DND-41 (cell line): ENCODE data around the gene WIPF3.

ENCODE experiments used
- EZH2 ChIP-seq: IDR thresholded peaks from 3 replicates; pipeline ENCODE4 v1.6.1; 2012; ENCODE audit warnings: borderline replicate concordance, low read depth, mild to moderate bottlenecking, moderate library complexity, low read length, inconsistent platforms; ENCODE audit not compliant: severe bottlenecking
- TF ChIP-seq, protein P1 (sequence below): IDR thresholded peaks from 2 replicates; pipeline ENCODE4 v1.5.1; 2012; ENCODE audit warnings: borderline replicate concordance, low read length, moderate library complexity, mild to moderate bottlenecking; ENCODE audit not compliant: poor library complexity, severe bottlenecking; ENCODE audit errors: extremely low read depth

DNA sequence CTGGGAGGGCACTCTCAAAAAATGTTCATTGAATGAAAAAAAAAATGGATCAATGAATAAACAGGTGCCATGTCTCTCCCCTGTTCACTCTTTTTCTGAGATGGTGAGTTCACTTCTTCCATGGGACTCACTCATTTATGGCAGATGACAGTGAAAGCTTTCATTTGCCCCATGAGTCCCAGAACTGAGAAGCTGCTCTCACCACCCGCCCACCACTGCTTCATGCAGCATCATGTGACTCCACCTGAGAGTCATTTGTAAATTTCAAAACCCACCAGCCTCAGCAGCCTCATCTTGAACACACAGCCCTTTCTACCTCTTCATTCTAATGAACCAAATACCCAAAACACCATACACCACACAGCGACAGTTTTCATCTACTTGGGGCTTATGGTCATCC lies 118.4 kb downstream of the WIPF3 start:
- TF ChIP-seq, protein P1, sequence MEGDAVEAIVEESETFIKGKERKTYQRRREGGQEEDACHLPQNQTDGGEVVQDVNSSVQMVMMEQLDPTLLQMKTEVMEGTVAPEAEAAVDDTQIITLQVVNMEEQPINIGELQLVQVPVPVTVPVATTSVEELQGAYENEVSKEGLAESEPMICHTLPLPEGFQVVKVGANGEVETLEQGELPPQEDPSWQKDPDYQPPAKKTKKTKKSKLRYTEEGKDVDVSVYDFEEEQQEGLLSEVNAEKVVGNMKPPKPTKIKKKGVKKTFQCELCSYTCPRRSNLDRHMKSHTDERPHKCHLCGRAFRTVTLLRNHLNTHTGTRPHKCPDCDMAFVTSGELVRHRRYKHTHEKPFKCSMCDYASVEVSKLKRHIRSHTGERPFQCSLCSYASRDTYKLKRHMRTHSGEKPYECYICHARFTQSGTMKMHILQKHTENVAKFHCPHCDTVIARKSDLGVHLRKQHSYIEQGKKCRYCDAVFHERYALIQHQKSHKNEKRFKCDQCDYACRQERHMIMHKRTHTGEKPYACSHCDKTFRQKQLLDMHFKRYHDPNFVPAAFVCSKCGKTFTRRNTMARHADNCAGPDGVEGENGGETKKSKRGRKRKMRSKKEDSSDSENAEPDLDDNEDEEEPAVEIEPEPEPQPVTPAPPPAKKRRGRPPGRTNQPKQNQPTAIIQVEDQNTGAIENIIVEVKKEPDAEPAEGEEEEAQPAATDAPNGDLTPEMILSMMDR = no peak
- no peak for TF ChIP-seq EZH2
